ENCODE measurements around the gene ARHGEF16.

The ARHGEF16 gene

DNA sequence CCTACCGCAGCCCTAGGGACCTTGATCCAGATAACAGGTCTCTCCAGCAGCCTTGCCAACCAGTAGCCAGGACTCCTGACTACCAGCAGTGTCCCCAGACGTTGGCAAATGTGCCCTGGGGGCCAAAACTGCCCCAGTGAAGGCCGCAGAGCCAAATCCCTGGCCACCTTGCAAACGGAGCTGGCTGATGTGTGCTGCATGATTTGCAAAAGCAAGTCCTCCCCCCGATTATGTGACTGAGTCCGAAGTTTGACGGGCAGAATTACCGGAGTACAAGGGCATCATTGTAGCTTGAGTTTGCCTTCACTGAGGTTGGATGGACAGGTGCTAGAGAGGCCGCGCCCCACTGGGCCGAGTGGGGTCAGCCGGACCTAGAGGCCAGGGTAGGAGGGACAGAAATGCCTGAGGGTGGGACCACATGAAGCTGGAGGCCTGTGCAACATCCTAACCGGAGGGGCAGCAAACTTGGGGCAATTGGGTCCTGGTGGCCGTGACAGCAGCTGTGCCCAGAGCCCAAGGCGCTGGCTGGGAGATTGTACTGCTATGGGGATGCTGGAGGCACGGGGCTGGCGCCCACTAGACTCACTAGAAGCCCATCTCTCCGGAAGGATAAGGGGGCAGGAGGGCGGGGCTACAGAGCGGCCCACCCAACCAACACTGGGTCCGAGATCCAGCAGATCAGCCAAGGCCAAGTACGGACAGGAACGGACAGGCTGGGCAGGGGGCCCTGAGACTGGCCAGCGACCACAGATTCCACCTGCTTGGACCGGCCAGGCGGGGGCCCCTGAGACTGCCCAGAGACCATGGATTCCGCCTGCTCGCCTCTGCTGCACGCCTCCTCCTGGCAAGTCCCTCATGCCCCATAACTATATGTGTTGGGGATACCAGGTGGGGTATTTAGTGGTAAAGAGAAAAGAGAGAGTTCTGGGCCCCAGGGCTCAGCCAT lies 2.8 kb downstream of the ARHGEF16 start:
- no peak for DNase-seq (ENCODE audit: low spot score)

DNA sequence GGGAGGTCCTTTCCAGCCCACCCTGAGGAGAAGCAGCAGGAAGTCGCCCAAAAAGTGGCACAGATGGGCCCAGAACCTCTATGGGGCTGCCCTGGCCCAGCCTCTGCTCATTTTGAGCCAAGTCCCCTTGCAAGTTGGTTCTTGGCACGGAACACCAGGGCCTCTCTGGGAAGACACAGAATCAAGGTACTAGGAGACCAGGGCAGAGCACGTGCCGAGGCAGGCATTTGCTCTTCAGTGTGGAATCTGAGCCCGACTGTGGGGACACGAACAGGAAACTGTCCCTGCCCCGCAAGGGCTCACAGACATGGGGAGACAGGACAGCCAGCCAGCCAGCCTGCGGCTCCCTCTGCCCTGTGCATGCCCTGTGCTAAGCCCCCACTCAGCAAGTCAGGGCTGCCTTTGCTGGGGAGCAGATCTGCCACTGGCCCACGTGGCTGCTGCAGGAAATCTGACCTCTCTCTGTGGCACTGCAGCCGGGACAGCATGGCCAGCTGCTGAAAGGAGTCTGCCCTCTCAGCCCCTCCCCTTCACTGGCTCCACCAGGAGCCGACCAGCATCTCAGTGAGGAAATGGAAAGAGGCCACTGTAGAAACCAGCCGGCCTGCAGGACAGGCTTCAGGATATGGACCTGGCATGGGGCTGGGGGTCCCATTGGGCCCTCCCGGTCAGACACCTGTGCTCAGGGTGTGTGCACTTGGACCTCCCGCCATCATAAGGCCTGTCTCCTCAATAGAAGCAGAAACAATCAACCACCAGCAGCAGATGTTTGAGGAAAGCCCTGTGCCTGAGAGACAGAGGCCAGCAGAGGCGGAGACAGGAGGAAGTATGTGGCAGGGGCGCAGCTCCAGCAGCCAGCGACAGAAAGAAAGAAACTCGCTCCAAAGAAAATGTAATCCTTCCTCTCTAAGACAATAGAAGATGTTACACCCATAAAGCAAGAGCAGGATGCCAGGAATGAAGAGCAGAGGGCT lies 3.7 kb downstream of the ARHGEF16 start:
- DNase-seq (ENCODE audit: low spot score), result no peak

DNA sequence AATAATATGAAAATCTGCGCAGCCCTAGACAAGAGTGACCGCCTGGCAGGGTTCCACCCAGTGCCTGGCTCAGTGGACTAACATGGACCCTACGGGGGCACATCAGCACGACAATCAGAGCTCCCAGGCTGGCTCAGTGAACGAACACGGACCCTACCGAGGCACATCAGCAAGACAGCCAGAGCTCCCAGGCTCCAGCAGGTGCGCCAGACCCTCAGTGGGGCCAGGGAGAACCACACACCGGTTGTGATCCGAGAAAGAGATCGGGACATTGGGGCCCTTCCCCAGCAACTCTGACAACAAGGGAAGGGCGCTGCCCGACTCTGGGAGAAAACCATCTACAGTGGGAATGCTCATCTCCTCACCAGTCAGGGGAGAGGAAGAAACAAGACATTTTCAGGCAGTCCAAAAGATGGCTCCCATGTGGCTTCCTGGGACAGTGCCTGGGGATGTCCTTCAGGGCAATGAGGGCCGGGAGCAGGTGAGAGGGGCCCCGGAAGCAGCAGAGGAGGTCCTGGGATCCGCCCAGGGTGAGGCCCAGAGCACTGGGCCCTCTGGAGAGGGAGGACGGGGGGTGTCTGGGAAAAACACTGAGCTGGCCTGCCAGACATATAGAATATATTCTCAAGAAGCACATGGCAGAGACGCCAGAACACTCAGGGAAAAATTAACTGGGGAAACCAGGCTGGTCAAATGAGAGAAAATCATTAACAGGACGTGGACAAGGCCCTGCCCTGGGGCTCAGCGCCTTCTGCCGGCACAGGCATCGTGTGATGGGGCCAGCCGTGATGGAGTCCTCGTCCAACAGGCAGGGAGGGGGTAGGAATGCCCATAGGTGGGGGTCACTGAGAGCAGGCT lies 4.8 kb downstream of the ARHGEF16 start:
- no peak for DNase-seq (ENCODE audit: low spot score)

GRCh38 chr1:3459940-3460671 lies 5.6 kb downstream of the ARHGEF16 start:
- no peak for DNase-seq (ENCODE audit: low spot score)

DNA sequence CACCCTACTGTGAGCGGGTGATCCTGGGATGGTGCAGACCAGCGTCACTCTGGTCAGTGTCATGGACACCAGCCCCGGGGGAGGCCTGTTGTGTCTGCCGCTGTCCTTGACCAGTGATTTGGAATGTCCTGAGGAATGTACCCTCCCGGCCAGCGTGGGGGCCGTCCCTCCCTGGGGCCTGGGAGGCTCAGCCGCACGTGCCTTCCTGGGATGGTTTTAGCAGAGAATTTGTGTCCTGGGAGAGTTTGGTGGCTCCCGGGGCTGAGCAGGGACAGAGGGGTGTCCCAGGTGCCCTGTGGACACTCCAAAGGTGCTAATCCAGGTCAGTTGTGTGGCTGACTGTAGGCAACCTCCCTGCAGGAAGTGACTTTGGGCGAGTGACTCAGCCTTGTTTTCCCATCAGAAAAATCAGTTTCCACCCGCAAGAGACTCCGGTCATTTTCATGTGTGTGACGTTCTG lies 6.2 kb downstream of the ARHGEF16 start:
- no peak for DNase-seq (ENCODE audit: low spot score)

GRCh38 chr1:3461238-3461933 lies 6.9 kb downstream of the ARHGEF16 start:
- DNase-seq (ENCODE audit: low spot score), result no peak

DNA sequence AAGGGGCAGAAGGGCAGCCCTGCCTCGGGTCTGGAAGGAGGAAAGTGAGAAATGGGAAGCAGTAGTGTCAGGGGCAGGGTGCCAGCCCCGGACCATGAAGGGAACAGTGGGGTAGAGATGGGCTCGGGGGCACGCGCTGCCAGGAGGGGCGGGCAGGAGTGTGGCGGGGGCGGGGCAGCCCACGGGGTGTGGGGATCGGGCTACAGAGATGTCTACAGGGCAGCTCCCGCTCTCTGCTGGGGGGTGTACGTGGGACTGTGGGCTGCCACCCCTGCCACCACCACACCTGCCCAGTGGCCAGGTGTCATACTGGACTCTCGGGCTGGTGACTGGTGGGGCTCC lies 7.4 kb downstream of the ARHGEF16 start:
- DNase-seq (ENCODE audit: low spot score), result no peak

- no peak for DNase-seq (ENCODE audit: low spot score)
Measured at GRCh38 chr1:3462356-3463012, 8.0 kb downstream of the ARHGEF16 start.

DNA sequence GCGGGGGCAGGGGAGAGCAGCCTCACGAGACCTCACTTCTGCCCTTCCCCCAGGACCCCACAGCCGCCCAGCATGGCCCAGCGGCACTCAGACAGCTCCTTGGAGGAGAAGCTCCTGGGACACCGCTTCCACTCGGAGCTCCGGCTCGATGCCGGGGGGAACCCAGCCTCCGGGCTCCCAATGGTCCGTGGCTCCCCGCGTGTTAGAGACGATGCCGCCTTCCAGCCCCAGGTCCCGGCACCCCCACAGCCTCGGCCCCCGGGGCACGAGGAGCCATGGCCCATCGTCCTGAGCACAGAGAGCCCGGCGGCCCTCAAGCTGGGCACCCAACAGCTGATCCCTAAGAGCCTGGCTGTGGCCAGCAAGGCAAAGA lies 8.5 kb downstream of the ARHGEF16 start:
- no peak for DNase-seq (ENCODE audit: low spot score)

- no peak for DNase-seq (ENCODE audit: low spot score)
Measured at GRCh38 chr1:3463408-3463863, 9.0 kb downstream of the ARHGEF16 start.

DNA sequence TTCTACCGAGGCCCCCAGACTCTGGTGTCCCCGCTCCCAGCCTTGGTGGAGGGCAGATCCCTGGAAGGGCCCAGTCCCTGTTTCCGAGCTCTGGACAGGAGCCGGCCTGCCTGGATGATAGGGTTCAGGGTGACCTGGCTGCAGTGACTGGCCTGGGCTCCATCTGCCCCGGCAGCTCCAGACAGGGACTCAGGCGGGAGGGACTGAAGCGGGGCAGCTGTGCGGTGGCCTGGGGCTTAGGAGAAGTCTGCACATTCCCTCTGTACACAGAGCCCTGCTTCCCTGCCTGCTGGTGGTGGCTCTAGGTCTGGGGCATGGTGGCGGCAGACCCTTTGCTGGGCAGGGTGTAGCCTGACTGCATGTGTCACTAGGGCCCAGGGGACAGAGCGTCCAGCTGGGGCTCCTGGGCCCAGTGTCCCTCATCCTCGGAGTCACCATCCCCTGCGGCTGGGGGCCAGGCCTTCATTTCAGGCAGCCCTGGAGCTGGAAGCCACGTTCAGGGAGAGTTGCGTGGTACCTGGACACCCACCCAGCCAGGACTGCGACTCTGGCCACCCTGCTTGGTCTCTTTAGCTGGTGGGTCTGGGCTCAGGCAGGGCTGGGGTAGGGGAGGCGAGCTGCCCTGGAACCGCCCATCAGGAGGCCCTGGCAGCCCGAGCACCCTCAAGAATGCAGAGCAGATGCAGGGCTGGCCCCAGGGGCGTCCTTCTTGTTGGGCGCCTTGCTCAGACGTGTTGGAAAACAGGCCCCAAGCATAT lies 9.6 kb downstream of the ARHGEF16 start:
- no peak for DNase-seq (ENCODE audit: low spot score)

DNA sequence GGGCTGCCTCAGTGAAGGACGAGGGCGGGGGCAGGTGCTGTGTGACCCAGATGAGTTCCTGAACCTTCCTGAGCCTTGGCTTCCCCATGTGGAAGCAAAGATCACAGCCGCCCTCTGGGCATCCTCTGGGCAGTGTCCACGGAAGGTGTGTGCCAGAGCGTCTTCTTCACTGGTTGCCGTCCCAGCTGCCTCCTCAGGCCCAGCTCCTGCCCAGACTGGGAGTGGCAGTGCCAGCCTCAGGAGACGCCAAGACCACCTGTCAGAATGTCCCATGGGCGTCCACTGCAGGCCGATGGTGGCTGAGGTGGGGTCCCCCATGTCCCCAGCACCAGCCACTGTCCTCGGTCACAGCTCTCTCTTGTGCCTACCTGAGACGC lies 10.2 kb downstream of the ARHGEF16 start:
- no peak for DNase-seq (ENCODE audit: low spot score)

GRCh38 chr1:3465091-3465934 lies 10.8 kb downstream of the ARHGEF16 start:
- no peak for DNase-seq (ENCODE audit: low spot score)

DNA sequence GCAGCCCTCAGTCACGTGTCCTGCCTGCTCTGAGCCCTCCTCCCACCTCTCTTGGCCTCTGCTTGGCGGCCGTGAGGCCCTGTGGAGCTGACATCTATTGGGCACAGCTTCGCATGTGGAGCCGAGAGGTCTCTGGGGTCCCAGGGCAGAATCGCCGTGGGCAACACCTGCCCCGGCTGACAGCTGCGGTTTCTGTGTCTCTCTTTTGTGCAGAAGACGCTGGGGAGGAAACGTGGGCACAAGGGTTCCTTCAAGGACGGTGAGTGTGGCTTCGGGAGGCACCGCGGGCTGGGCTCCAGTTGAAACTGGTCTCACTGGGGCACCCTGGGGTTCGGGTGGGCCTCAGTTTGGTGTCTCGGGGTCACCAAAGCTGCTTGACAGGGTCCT lies 11.5 kb downstream of the ARHGEF16 start:
- no peak for DNase-seq (ENCODE audit: low spot score)

- DNase-seq (ENCODE audit: low spot score), result no peak
Measured at GRCh38 chr1:3466366-3467075, 12.1 kb downstream of the ARHGEF16 start.

DNA sequence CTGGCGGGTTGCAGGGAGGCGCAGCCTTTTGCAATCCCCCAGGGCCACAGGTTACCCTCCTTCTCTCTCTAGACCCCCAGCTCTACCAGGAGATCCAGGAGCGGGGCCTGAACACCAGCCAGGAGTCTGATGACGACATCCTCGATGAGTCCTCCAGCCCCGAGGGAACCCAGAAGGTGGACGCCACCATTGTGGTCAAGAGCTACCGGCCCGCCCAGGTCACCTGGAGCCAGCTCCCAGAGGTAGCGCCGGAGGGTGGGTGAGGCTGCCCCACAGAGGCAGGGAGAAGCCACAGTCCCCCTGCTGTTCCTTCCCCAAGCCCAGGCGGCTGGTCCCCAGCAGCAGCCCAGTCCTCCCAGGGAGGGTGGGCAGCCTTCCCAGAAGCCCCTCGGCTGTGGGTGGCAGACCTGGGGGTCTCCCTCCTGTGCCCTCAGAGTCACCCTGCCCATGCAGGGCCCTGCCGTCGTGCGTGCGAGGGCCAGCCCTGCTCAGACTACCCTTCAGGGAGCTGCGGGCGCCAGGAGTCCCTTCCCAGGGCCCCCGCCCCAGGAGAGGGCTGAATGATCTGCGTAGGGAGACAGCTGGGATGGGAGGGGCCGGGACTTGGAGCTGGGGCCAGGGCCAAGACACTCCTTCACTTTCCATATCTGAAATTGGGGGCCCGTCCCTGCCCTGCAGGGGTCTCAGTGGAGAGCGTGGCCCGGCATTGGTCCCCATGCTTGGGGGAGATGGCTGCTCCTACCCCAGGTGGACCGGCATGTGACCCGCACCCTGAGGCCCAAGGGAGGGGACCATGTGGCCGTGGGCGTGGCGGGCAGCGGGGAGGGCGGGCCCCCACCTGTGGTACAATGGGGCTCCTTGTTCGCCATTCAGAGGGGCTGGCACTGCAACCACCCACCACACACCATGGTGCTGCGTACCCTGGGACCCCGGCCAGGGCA lies 12.9 kb downstream of the ARHGEF16 start:
- DNase-seq (ENCODE audit: low spot score), result no peak
